ENCODE data around the gene TMEM175. TPM values are rescaled to one million over a fixed set of nuclear protein-coding genes. Genes with fewer than 3 reads are reported as not detected.

TMEM175 gene
- polyA plus RNA-seq, 3 donors from 2014 or later = 13.9 to 41.6 (median 28.7) TPM

DNA sequence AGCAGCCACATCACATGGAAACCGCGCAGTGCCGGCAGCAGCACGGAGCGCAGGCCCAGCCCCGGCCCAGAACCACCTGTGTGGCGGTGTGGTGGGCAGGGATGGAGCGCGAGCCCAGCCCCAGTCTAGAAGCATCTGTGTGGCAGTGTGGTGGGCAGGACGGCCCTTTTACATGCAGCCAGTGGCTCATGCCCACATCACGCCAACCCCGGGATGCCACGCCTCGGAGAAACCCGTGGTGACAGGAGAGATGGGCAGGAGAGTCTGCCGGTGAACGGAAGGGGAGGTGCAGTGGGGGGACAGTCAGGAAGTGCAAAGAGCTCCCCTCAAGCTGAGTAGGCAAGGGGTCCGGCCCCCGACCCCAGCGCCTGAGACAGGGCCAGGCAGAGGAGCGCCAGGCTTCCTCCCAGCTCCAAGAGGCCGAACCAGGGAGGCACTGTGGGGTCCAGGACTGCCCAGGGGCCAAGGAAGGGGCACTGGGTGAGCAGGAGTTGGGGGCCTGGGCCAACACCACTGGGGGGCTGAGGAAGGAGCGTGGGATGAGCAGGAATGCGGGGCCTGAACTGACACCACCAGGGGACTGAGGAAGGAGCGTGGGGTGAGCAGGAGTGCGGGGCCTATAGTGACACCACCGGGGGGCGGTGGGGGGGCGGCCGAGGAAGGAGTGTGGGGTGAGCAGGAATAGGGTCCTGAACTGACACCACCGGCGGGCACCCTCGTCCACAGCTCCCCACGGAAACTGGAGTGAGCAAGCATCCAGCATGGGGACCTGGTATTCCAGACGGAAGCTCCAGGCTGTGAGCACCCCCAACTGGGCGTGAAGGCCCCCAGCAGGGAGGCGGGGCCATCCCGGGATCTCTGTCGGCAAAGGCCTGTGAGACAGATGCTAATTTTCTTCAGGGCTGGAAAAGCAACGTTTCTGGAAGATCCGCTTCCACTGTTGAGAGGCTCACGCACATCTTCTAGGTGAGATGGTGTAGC, 28.9 kb upstream of the TMEM175 start:
- H3K27ac Mint-ChIP-seq = peak overlapping the region in 1 of 6 donors; percentile 64
- H3K36me3 Mint-ChIP-seq = peaks cover 4 to 11% (median 6%) of the 10 kb centered on the region in 3 donors
- no peaks in the 10 kb centered on the region for H3K9me3 Mint-ChIP-seq
- H3K4me3 Mint-ChIP-seq = no peak overlapping the region
- H3K27me3 Mint-ChIP-seq (ENCODE audit: low read depth in 3 of 3) = peaks cover 6 to 14% (median 9%) of the 10 kb centered on the region in 3 donors
- no peak for DNase-seq
- peaks cover 12 to 19% of the 10 kb centered on the region in 2 donors for H3K4me1 Mint-ChIP-seq

DNA sequence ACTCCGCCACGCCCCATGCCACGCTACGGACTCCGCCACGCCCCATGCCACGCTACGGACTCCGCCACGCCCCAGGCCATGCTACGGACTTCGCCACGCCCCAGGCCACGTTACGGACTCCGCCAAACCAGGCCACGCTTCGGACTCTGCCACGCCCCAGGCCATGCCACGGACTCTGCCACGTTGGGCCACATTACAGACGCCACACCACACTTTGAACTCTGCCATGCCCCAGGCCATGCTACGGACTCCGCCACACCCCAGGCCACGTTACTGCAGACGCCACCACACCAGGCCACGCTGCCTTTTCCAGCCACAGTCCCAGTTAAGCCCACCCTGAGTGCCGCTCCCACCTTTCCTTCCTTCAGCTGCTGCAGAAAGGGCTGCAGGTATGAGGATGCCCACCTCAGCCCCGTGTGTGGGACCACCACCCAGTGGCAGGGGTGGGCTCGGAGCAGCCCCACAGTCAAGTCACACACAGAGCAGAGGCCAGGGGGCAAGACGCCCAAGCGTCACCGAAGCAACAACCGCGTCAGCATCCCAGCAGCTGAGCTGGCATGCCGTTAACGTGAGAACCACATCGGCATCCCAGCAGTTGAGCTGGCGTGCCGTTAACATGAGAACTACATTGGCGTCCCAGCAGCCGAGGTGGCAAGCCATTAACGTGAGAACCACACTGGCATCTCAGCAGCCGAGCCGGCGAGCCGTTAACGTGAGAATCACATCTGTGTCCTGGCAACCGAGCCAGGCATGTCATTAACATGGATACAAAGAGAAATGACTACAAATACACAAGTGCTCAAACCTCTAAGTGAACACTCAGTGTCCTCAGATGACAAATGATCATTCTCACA, 26.5 kb upstream of the TMEM175 start:
- no peak for DNase-seq
- H3K27me3 Mint-ChIP-seq (ENCODE audit: low read depth in 3 of 3) = peaks cover 5 to 9% (median 8%) of the 10 kb centered on the region in 3 donors
- H3K36me3 Mint-ChIP-seq = peaks cover 4 to 12% (median 6%) of the 10 kb centered on the region in 3 donors
- H3K27ac Mint-ChIP-seq = peak overlapping the region in 2 of 6 donors; percentile 23 to 71
- peaks cover 5 to 7% of the 10 kb centered on the region in 2 donors for H3K4me1 Mint-ChIP-seq
- no peaks in the 10 kb centered on the region for H3K9me3 Mint-ChIP-seq
- no peak overlapping the region for H3K4me3 Mint-ChIP-seq

DNA sequence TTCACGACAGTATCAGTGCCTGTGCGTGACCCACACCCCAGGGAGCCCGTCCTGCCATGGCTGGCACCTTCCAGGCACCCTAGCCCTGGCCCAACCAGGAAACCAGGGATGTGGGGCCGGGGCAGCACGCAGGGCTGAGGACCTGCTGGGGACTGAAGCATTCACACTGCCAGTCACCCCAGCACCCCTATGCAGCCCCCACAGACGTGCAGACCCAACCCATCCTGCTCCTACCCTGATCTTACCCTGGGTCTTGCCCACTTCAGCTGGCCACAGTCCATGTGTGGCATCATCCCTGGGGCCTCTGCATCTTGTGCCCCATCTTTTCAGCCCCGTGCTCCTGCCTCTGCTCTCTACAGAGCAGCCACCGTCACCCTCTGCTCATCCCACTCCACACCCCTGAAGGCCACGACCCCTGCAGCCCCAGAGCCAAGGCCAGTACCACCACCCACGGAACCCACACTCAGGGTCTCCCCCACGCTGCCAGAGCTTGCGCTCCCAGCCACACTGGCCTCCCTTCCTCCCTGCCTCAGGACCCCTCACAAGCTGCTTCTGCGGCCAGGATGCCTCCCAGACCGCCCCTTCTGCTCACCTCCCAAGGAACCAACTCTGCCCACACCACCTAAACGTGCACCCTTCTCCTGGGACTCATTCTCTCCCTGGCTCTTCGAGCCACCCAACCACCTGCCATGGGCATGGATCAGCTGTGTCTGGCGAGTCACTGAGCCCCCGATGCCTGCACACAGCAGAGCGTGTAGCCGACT, 25.7 kb upstream of the TMEM175 start:
- Mint-ChIP-seq H3K27me3 (ENCODE audit: low read depth in 3 of 3) (peaks cover 8 to 12% (median 10%) of the 10 kb centered on the region in 3 donors), H3K4me3 (no peak overlapping the region), H3K4me1 (peaks cover 5 to 7% of the 10 kb centered on the region in 2 donors), H3K27ac (peak overlapping the region in 5 of 6 donors; percentile 21 to 73 (median 59)), H3K9me3 (no peaks in the 10 kb centered on the region), H3K36me3 (peaks cover 4 to 13% (median 7%) of the 10 kb centered on the region in 3 donors)
- DNase-seq = no peak

DNA sequence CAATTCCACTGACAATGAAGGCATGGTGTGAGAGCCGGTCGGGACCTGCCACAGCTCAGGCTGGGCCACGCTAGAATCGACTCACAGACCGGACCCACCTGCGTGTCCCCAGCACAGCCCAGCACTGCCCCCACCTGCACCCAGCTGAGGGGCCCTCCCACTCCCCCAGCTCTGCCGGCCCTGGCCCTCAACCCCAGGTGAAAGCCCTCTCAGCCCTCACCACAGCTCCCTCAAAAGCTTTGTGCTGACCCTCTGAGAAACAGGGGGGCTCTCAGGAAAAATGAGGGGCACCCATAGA, 25.2 kb upstream of the TMEM175 start:
- peaks cover 8 to 16% (median 10%) of the 10 kb centered on the region in 3 donors for H3K36me3 Mint-ChIP-seq
- no peak for DNase-seq
- peaks cover 8 to 12% (median 10%) of the 10 kb centered on the region in 3 donors for H3K27me3 Mint-ChIP-seq (ENCODE audit: low read depth in 3 of 3)
- peak overlapping the region in 2 of 6 donors; percentile 21 to 37 for H3K27ac Mint-ChIP-seq
- peaks cover 5 to 7% of the 10 kb centered on the region in 2 donors for H3K4me1 Mint-ChIP-seq
- H3K9me3 Mint-ChIP-seq = no peaks in the 10 kb centered on the region
- no peak overlapping the region for H3K4me3 Mint-ChIP-seq

DNA sequence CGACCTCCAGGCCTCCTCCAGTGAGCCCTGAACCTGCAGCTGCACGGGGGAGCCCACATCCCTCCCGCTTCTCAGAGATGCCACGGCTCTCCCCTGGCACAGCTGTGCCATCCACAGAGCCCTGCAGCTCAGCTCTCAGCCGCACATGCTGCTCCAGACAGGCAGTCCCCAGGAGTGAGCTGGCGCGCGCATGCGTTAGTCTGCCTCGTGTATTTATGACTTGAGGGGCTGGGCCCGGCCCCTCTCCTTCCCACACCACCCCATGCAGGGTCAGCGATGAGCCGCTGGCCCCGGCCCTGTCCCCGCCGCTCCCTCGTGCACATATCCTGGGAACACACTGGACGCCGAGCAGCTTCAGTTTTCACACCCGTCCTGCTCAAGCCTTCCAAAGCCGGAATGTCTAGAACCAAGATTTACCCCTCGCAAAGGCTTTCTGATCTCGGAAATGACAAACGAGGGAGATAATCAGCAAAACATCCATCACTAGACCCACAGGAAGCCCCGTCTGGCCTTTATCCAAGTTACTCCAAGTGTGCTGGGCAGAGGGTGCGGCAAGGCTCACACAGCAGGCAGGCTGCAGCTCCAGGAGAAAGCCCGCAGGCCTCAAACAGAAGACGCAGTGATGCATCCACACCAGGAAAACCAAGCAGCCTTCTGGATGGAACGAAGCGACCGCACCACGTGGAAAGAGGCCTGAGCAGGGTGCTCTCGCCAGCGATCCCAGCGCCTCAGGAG, 24.4 kb upstream of the TMEM175 start:
- Mint-ChIP-seq H3K4me3 (no peak overlapping the region), H3K27me3 (ENCODE audit: low read depth in 3 of 3) (peaks cover 8 to 12% (median 10%) of the 10 kb centered on the region in 3 donors), H3K36me3 (peaks cover 4 to 17% (median 7%) of the 10 kb centered on the region in 3 donors), H3K9me3 (no peaks in the 10 kb centered on the region), H3K27ac (no peak overlapping the region), H3K4me1 (peaks cover 3 to 6% of the 10 kb centered on the region in 2 donors)
- DNase-seq = no peak

DNA sequence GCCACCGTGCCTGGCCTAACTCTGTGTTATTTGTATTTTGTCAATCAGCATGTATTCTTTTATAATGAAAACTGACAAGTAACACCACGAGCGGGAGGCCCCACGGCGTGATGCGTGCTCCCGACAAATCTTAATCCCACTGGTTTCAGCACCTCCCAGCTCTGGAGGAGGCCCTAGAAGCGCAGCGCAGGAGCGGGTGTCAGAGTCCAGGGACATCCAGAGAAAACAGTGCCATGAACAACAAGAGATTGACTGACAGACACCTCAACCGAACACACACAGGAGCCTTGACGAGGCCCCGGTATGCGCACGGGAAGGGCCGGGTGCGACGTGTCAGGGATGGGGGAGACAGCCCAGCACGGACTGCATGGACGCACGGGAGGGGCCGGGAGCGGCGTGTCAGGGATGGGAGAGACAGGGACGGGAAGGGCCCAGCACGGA, 23.1 kb upstream of the TMEM175 start:
- no peaks in the 10 kb centered on the region for H3K9me3 Mint-ChIP-seq
- H3K27ac Mint-ChIP-seq = no peak overlapping the region
- H3K27me3 Mint-ChIP-seq (ENCODE audit: low read depth in 3 of 3) = peaks cover 8 to 12% (median 10%) of the 10 kb centered on the region in 3 donors
- H3K36me3 Mint-ChIP-seq = peaks cover 4 to 14% (median 7%) of the 10 kb centered on the region in 3 donors
- no peak for DNase-seq
- H3K4me1 Mint-ChIP-seq = peaks cover 6 to 12% of the 10 kb centered on the region in 2 donors
- no peak overlapping the region for H3K4me3 Mint-ChIP-seq

DNA sequence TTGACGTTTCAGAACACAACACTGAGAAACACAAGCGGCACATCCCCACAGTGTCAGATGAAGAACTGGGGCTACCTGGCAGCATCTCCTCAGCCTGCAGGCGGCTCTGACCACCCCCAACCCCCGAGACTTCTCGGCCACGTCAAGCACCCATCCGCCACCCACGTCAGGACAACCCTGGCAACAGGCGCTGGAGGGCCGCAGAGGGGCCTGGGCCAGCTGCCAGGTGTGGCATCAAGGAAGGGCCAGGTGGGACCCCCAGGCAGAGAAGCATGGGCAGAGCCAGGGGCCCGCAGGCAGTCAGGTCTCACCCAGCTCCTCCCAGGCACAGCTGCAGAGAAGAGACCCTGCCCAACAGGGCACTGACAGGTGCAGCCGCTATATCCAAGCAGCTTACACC, 22.4 kb upstream of the TMEM175 start:
- Mint-ChIP-seq H3K4me3 (no peak overlapping the region), H3K27ac (no peak overlapping the region), H3K9me3 (no peaks in the 10 kb centered on the region), H3K4me1 (peaks cover 9 to 17% of the 10 kb centered on the region in 2 donors), H3K36me3 (peaks cover 4 to 14% (median 5%) of the 10 kb centered on the region in 3 donors), H3K27me3 (ENCODE audit: low read depth in 3 of 3) (peaks cover 8 to 11% (median 10%) of the 10 kb centered on the region in 3 donors)
- no peak for DNase-seq

DNA sequence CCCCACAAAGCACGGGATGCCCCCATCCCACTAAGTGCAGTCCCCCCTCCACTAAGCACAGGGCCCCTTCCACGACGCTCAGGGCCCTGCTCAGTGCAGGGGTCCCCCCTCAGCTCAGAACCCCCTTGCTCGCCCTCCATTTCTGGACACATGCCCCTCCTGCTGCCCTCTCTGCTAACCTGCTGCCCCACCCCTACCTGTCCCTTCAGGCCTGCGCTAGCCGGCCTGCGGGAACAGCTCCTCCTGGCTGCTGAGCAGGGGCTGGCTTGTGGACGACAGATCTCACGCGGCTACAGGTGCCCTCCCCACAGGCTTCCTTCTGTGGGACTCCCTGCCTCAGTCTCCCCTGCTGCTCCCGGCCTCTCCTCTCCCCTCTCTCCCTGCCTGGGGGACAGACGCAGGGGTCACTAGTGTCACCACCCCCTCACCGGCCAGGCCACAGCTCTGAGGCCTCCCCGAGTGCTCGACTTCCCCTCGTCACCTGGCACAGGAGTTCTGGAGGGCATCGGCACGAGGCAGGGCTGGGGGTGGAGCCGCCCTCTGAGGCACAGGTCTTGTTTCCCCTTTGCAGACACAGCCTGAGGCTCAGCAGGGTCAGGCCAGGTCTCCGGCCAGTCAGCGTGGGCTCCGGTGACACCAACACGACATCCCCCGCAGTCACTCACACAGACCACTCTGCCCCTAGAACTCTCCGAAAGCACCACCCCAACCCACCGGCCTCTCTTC, 21.7 kb upstream of the TMEM175 start:
- peaks cover 16 to 24% of the 10 kb centered on the region in 2 donors for H3K4me1 Mint-ChIP-seq
- H3K4me3 Mint-ChIP-seq = no peak overlapping the region
- H3K36me3 Mint-ChIP-seq = peaks cover 4 to 14% (median 4%) of the 10 kb centered on the region in 3 donors
- H3K9me3 Mint-ChIP-seq = no peaks in the 10 kb centered on the region
- no peak for DNase-seq
- H3K27me3 Mint-ChIP-seq (ENCODE audit: low read depth in 3 of 3) = peaks cover 6 to 11% (median 6%) of the 10 kb centered on the region in 3 donors
- peak overlapping the region in 1 of 6 donors; percentile 40 for H3K27ac Mint-ChIP-seq

DNA sequence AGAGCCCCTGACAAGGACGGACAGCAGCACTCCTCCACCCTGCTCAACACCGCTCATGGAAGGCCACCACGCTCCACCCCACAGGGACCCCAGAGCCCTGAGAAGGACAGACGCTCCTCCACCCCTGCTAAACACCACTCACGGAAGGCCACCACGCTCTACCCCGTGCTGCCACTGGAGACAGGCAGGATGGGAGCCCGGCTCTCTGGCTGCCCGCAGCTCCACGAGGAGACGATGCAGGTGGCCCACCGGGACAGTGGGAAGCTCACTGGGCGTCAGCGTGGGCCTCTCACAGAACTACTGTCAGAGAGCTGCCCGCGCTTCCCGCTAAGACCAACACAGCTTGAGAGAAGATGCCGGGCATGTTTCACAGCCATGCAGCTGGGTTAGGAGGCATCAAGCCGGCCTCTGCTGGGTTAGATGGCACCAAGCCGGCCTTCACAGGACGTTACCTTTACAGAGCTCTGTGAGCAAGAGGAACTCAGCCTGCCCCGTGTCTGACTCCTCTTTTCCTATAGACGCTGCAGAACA, 21.0 kb upstream of the TMEM175 start:
- Mint-ChIP-seq H3K36me3 (peaks cover 4 to 14% (median 4%) of the 10 kb centered on the region in 3 donors), H3K4me1 (peaks cover 24 to 32% of the 10 kb centered on the region in 2 donors), H3K27ac (peak overlapping the region in 1 of 6 donors; percentile 40), H3K4me3 (no peak overlapping the region), H3K9me3 (no peaks in the 10 kb centered on the region), H3K27me3 (ENCODE audit: low read depth in 3 of 3) (peaks cover 5 to 8% (median 6%) of the 10 kb centered on the region in 3 donors)
- no peak for DNase-seq

DNA sequence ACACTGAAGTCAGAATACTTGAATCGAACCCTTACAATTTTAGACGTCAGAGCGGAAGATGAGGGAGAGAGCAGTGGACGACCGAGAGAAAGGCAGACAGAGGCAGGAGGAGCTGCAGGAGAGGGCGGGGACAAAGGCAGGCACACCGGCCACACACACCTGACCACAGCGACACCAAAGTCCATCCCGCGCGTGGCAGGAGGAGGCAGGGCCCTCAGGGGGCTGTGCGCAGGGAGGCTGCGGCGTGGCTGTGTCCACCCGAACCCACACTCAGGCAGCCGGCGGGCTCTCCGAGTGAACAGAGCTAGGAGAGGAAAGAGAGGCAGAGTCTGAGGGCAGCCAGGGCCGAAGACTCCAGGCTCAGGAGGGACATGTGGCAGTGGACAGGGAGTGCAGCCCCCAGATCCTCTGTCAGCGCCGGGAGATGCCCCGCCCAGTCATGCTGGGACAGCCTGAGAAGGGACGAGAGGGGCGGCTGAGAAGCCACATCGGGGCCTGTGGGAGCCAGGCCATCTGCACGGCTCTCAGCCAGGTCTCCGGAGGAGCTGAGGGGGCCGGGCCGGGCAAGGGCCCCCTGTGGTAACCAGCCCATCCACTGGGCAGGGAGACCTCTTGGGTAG, 20.3 kb upstream of the TMEM175 start:
- DNase-seq = no peak

DNA sequence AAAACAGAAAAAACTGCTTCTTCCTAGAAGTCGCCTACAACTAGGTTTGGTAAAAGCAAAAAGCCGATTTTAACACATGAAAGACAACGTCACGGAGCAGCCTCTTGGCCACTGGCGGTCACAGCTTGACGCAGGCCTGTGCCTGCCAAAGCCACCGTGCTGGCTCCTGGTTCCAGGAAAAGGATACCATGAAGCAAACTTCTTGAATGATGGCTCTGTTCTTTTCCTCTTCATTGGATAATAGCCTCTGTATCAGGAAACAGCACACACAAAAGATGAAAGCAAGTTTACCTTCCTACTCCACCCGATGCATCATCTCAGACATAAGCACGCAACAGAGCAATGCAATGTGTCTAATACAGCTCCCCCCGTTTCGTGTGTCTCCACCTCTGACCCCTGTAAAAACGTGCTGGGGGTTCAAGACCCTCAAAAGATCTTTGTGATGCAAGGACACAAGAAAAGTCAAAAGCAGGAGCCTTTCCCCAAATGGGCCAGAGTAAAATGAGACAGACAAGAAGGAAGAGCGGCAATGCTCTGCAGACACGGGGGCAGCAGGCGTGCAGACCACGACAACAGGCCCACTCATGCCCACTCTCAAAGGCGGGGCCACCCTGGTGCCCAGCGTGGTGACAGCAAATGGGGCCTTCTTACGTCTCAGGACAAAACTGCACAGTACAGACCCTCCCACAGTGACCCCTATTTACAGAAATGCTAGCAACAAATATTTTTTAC, 19.5 kb upstream of the TMEM175 start:
- H3K4me1 Mint-ChIP-seq = peaks cover 33 to 46% of the 10 kb centered on the region in 2 donors
- H3K9me3 Mint-ChIP-seq = no peaks in the 10 kb centered on the region
- H3K36me3 Mint-ChIP-seq = peaks cover 4 to 14% (median 4%) of the 10 kb centered on the region in 3 donors
- peaks cover 4 to 8% (median 5%) of the 10 kb centered on the region in 3 donors for H3K27me3 Mint-ChIP-seq (ENCODE audit: low read depth in 3 of 3)
- H3K4me3 Mint-ChIP-seq = no peak overlapping the region
- no peak for DNase-seq
- no peak overlapping the region for H3K27ac Mint-ChIP-seq

More for the DNA sequence above, 20.3 kb upstream of the TMEM175 start:
- H3K4me3 Mint-ChIP-seq = no peak overlapping the region
- H3K9me3 Mint-ChIP-seq = no peaks in the 10 kb centered on the region
- peaks cover 4 to 14% (median 4%) of the 10 kb centered on the region in 3 donors for H3K36me3 Mint-ChIP-seq
- H3K27ac Mint-ChIP-seq = no peak overlapping the region
- H3K27me3 Mint-ChIP-seq (ENCODE audit: low read depth in 3 of 3) = peaks cover 4 to 8% (median 5%) of the 10 kb centered on the region in 3 donors
- H3K4me1 Mint-ChIP-seq = peaks cover 28 to 39% of the 10 kb centered on the region in 2 donors
